ENCODE data around the gene STRADA.
"Not testable (repeated sequence)": the region's sequence is repeated elsewhere in the genome, so short reads cannot be mapped to it uniquely, and the experiment has no call there.

The STRADA gene

GRCh38 chr17:63753215-63753614 lies 11.6 kb upstream of the STRADA start:
- DNase-seq = no peak

GRCh38 chr17:63752707-63753106 lies 11.1 kb upstream of the STRADA start:
- no peak for DNase-seq

GRCh38 chr17:63751806-63752205 lies 10.2 kb upstream of the STRADA start:
- DNase-seq = no peak

GRCh38 chr17:63741143-63741407 lies 524 bp downstream of the STRADA start:
- no peak for DNase-seq

DNA sequence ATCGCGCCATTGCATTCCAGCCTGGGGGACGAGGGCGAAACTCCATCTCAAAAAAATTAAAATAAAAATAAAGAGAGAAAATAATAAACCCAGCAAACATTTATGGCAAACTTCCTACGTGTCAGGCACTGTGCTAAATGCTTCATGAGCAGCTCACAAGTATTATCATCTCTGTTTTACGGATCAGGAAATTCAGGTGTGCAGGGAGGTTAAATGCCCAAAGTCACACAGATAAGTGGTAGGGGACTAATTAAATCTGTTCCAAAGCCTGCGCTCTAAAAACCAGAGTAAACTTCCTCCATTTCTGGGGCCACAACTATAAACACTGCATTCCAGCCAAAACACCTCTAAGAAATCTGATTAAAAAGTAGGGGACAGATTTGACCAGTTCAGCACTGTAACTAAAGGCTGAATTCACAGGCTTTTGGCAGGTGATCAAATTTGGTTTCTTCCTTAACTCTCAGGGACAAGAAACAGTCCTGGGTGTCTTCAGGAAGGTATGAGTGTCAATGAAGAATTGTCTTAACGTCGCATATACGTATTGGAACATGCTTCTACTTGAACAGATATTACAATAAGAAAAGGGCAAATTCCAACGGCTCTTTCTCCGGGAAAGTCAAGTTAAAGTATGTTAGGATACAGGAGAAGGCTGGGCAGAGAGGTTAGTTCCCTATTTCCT lies 996 bp downstream of the STRADA start:
- DNase-seq = no peak

GRCh38 chr17:63735691-63736090 lies 5.9 kb downstream of the STRADA start:
- no peak for DNase-seq

DNA sequence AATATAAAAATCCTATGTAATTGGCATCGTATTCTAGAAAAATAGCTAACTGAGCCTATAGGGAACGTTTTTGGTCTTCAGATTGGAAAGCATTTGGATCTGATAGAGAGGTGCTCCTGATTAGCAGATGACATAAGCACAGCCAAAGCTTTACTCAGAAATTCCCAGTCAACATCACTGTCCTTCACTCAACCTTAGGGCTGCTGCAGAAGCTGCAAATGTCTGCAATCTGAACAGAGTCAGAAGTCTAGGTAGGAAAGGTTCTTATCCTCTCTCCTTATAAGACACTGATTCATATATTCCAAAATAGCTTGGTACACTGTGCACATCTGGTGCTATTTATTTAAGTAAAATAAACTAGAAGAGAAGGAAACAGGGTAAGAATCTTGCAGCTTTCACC lies 19.2 kb downstream of the STRADA start:
- DNase-seq = no peak

DNA sequence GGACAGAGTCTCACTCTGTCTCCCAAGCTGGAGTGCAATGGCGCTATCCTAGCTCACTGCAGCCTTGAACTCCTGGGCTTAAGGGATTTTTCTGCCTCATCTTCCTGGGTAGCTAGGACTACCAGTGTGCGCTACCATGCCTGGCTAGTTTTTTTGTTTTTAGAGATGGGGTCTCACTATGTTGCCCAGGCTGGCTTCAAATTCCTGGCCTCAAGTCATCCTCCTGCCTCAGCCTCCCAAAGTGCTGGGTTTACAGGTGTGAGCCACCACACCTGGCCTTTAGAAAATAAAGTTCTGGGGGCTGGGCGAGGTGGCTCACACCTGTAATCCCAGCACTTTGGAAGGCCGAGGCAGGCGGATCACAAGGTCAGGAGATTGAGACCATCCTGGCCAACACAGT lies 21.4 kb downstream of the STRADA start:
- DNase-seq = not testable (repeated sequence)

GRCh38 chr17:63718988-63719387 lies 22.6 kb downstream of the STRADA start:
- DNase-seq = no peak

GRCh38 chr17:63716426-63716825 lies 25.2 kb downstream of the STRADA start:
- no peak for DNase-seq

GRCh38 chr17:63714550-63715277 lies 26.9 kb downstream of the STRADA start:
- DNase-seq = no peak

DNA sequence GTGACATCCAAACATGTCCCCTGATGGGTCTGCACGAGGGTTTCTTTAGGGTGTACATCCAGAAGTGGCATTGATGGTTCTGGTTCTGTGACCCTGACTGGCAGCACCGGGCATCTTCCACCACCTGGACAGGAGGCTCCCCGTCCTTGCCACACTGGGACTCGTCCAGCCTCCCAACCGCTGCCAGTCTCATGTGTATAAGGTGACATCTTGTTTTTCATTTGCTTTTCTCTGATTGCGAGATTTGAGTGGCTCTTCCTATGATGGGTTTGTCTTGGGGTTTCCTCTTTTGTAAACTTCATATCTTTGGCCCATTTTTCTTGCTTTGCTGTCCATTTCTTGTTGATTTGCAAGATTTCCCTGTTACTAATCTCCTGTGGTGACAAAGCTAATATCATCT lies 32.5 kb downstream of the STRADA start:
- DNase-seq = no peak

GRCh38 chr17:63707151-63707550 lies 34.4 kb downstream of the STRADA start:
- no peak for DNase-seq

GRCh38 chr17:63706336-63707082 lies 35.1 kb downstream of the STRADA start:
- DNase-seq = no peak

DNA sequence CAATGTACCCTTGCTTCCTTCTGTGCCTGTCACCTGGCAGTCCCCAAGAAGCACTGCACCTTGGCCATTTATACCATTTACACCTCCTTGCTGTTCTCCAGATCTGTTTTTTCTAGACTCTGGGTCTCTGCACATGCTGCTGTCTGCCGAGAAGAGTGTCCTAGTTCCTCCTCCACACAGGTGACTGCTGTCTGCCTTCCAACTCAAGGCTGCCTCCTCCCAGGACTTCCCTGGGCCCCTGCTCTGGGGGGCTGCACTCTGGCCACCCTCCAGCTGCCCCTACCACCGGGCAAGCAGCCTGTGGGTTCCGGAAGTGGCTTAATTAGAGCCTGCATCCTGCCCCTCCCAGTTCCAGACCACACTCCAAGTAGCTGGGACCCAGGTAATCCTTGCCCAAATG lies 35.9 kb downstream of the STRADA start:
- no peak for DNase-seq

GRCh38 chr17:63704836-63705235 lies 36.8 kb downstream of the STRADA start:
- DNase-seq = no peak

DNA sequence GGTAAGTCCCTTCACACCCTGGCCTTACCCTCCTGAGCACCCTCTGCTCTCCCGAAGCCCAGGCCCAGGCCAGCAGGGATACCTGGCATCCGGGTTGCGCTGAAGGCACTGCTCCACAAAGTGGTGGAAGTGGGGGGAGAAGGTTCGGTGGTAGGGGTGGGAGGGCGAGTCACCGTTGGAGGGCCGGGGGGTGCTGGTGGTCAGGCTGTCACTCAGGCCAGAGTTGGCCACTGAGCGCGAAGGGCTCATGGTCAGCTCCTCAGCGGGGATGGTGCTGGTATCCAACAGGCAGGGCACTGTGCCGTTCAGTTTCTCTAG lies 37.4 kb downstream of the STRADA start:
- DNase-seq = no peak

DNA sequence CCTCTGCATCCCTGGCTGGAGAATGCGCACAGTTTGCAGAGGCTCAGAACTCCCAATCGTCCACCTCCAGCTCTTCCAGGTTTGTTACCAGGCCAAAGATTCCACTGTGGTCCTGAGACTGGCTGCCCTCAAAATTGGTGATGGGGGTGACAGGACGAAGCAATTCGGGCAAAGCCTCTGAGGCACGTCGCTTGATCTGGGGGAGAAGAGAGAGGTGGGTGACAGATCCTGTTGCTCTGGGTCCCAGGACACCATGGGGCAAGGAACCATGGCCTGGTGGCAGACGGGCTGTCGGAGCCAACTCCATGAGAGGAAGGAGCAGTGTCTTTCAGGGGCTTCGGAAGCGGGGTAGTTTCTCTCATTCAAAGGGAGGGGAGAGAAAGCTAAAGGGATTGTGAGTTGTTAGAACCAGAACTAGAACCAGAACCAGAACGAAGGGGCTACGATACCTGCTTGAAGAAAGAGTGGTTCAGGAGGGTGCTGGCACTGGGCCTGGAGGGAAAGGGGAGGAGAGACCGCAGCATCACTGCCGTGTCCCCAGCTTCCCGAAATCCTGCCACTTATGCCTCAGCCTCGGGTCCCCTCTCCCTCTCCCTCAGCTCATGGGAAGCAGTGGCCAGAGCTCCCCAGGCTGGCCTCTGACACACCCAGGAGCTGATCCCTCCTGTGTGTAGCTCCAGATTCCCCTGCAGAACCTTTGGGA lies 37.9 kb downstream of the STRADA start:
- no peak for DNase-seq

DNA sequence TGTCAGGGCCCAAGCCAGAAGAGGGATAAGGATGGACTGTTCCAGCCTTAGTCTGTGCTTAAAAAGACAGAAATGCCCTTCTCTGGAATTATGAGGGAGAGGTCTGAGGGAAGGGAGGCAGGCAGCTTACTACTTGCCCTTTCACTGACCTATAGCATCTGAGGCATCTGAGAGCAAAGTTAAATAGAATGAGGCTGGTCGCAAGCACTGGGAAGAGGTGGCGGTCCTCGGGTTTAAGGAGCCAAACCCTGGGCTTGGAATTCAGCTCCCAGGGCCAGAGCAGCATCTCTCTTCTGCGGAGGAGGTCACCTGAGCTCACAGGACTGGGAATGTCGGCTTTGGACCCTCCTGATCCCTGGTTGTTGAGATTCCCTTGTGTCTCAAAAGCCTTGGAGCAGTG lies 38.6 kb downstream of the STRADA start:
- no peak for DNase-seq

- DNase-seq = no peak
Measured at GRCh38 chr17:63702721-63703015, 38.9 kb downstream of the STRADA start.

- DNase-seq = no peak
Measured at GRCh38 chr17:63701868-63702720, 39.5 kb downstream of the STRADA start.

- DNase-seq = no peak
Measured at GRCh38 chr17:63701456-63701820, 40.2 kb downstream of the STRADA start.
